A673 (cell line): ENCODE measurements around the gene CRIP1. TPM values are rescaled to one million over a fixed set of nuclear protein-coding genes. Genes with fewer than 3 reads are reported as not detected.

ENCODE experiments used
- BruUV-seq: library from RNA; stranded (reverse); fragments of 400-500 nt; replicated peaks from 2 replicates; lab custom pipeline; 2021; lab: Mats Ljungman, UMichigan
- CTCF ChIA-PET: fragments of 300-600 bp; sonication (Branson Sonifier 250); formaldehyde crosslinking; loops from one replicate; lab custom pipeline; 2022; ENCODE audit warnings: antibody characterized with exemption; lab: Charles Lee
- POLR2A ChIA-PET: fragments of 300-600 bp; sonication (Branson Sonifier 250); formaldehyde crosslinking; loops from one replicate; lab custom pipeline; 2022; ENCODE audit warnings: antibody characterized with exemption; ENCODE audit not compliant: low non-redundant PET; lab: Charles Lee
- DNase-seq: peaks from one replicate; pipeline ENCODE4 v3.0.0-alpha.2; 2015; ENCODE audit warnings: low spot score
- H3K27ac ChIP-seq: fragments of 200-600 bp; sonication (generic); 2 replicates; pipeline ENCODE4 v1.5.1; 2016; ENCODE audit warnings: mixed run types, low read depth, mild to moderate bottlenecking, mixed read lengths, antibody characterized with exemption, low read length; ENCODE audit not compliant: poor library complexity, severe bottlenecking
- H3K27me3 ChIP-seq: fragments of 200-600 bp; sonication (generic); replicated peaks from 2 replicates; pipeline ENCODE4 v1.6.1; 2017; ENCODE audit warnings: mixed run types, low read depth, mild to moderate bottlenecking, mixed read lengths, antibody characterized with exemption, low read length; ENCODE audit not compliant: insufficient read depth, poor library complexity
- H3K36me3 ChIP-seq: fragments of 200-600 bp; sonication (generic); 2 replicates; pipeline ENCODE4 v1.6.1; 2016; ENCODE audit warnings: mixed run types, mild to moderate bottlenecking, mixed read lengths, antibody characterized with exemption, low read length; ENCODE audit not compliant: insufficient read depth, poor library complexity, severe bottlenecking
- H3K4me1 ChIP-seq: fragments of 200-600 bp; sonication (generic); 2 replicates; pipeline ENCODE4 v1.6.1; 2017; ENCODE audit warnings: mixed run types, mild to moderate bottlenecking, mixed read lengths, antibody characterized with exemption, low read length; ENCODE audit not compliant: insufficient read depth, poor library complexity, severe bottlenecking
- H3K4me3 ChIP-seq: fragments of 200-600 bp; sonication (generic); 2 replicates; pipeline ENCODE4 v1.5.1; 2016; ENCODE audit warnings: low read depth, mixed run types, mild to moderate bottlenecking, mixed read lengths, low read length; ENCODE audit not compliant: poor library complexity, severe bottlenecking
- H3K9me3 ChIP-seq: fragments of 200-600 bp; sonication (generic); 2 replicates; pipeline ENCODE4 v1.6.1; 2016; ENCODE audit warnings: mixed run types, low read depth, mild to moderate bottlenecking, mixed read lengths, antibody characterized with exemption, low read length; ENCODE audit not compliant: poor library complexity, severe bottlenecking
- CTCF ChIP-seq: fragments of 300-800, 200-600 bp; sonication (generic); conservative IDR thresholded peaks from 2 replicates; pipeline ENCODE4 v1.5.1; 2017; ENCODE audit warnings: low read depth, mild to moderate bottlenecking, antibody characterized with exemption, low read length, moderate library complexity, mixed read lengths
- EZH2 ChIP-seq: fragments of 200-600 bp; sonication (generic); IDR thresholded peaks from 2 replicates; pipeline ENCODE4 v1.6.1; 2017; ENCODE audit warnings: borderline replicate concordance, low read depth, mild to moderate bottlenecking, mixed read lengths, antibody characterized with exemption, low read length; ENCODE audit not compliant: poor library complexity, severe bottlenecking
- intact Hi-C: fragments of 100-400 bp; cut with micrococcal nuclease; formaldehyde crosslinking; loops from one replicate; pipeline ENCODE4 v1.10.0; 2022; ENCODE audit not compliant: unreplicated experiment
- total RNA-seq: library from RNA; stranded (reverse); gene quantifications from 2 replicates; pipeline ENCODE4 v1.2.3, GENCODE V29; 2021

Gene CRIP1
- total RNA-seq, 1 experiment from 2014 or later, result 47.7 TPM

GRCh38 chr14:105495990-105496830 lies 9.5 kb downstream of the CRIP1 start:
- ChIA-PET CTCF (no interaction called here), POLR2A (no interaction called here)
- no peak for TF ChIP-seq CTCF
- no peak for TF ChIP-seq EZH2
- BruUV-seq, result no TSS peak
- DNase-seq, result no peak
- Histone ChIP-seq H3K4me3 (no peak overlapping the region), H3K27me3 (no peaks in the 10 kb centered on the region), H3K27ac (no peak overlapping the region), H3K36me3 (no peaks in the 10 kb centered on the region), H3K4me1 (peaks cover 4% of the 10 kb centered on the region), H3K9me3 (no peaks in the 10 kb centered on the region)
- intact Hi-C loops, result no loop called here

GRCh38 chr14:105496831-105497591 lies 10.3 kb downstream of the CRIP1 start:
- CTCF ChIA-PET, result no interaction called here
- TF ChIP-seq CTCF (no peak), EZH2 (no peak)
- POLR2A ChIA-PET, result no interaction called here
- intact Hi-C loops, result no loop called here
- Histone ChIP-seq H3K27ac (no peak overlapping the region), H3K4me3 (no peak overlapping the region), H3K36me3 (no peaks in the 10 kb centered on the region), H3K4me1 (peaks cover under 1% of the 10 kb centered on the region), H3K27me3 (no peaks in the 10 kb centered on the region), H3K9me3 (no peaks in the 10 kb centered on the region)
- BruUV-seq, result no TSS peak
- DNase-seq, result no peak

- no peaks in the 10 kb centered on the region for H3K9me3 ChIP-seq
- BruUV-seq, result no TSS peak
- H3K36me3 ChIP-seq, result no peaks in the 10 kb centered on the region
- no peaks in the 10 kb centered on the region for H3K4me1 ChIP-seq
- CTCF ChIA-PET, result no interaction called here
- intact Hi-C loops, result no loop called here
- H3K27me3 ChIP-seq, result no peaks in the 10 kb centered on the region
- H3K27ac ChIP-seq, result no peak overlapping the region
- H3K4me3 ChIP-seq, result no peak overlapping the region
- POLR2A ChIA-PET, result no interaction called here
- TF ChIP-seq CTCF (no peak), EZH2 (no peak)
- DNase-seq, result no peak
Observed at GRCh38 chr14:105497671-105498429, 11.2 kb downstream of the CRIP1 start.
